ENCODE measurements around the gene FBXO47.

DNA sequence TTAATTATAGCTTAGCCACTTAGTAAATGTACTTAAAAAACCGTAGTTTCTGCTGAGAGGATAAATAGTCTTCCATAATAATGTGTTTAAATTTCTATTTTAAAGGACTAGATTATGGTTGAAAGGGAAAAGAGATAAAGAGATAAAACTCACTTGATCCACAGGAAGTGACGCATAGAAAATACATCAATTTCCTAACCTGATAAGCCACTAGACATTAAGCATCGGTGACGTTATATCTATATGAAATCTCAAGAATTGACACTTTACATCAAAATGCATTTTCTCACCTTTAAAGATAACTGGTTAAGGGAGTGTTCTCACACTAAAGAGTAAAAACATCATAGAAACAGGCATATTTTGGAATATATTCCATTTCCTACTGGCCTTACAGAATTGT is 5.8 kb downstream of the FBXO47 start:
- TF ChIP-seq EP300 (IDR thresholded peaks at IDR 0.05) (no peak), POLR2AphosphoS5 (IDR thresholded peaks at IDR 0.05) (no peak)
- TF ChIP-seq, protein P1, sequence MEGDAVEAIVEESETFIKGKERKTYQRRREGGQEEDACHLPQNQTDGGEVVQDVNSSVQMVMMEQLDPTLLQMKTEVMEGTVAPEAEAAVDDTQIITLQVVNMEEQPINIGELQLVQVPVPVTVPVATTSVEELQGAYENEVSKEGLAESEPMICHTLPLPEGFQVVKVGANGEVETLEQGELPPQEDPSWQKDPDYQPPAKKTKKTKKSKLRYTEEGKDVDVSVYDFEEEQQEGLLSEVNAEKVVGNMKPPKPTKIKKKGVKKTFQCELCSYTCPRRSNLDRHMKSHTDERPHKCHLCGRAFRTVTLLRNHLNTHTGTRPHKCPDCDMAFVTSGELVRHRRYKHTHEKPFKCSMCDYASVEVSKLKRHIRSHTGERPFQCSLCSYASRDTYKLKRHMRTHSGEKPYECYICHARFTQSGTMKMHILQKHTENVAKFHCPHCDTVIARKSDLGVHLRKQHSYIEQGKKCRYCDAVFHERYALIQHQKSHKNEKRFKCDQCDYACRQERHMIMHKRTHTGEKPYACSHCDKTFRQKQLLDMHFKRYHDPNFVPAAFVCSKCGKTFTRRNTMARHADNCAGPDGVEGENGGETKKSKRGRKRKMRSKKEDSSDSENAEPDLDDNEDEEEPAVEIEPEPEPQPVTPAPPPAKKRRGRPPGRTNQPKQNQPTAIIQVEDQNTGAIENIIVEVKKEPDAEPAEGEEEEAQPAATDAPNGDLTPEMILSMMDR (IDR thresholded peaks at IDR 0.05): no peak

Measured in upper lobe of left lung (tissue), 4 donors.